ENCODE measurements around the gene FMR1NB.

The FMR1NB gene

DNA sequence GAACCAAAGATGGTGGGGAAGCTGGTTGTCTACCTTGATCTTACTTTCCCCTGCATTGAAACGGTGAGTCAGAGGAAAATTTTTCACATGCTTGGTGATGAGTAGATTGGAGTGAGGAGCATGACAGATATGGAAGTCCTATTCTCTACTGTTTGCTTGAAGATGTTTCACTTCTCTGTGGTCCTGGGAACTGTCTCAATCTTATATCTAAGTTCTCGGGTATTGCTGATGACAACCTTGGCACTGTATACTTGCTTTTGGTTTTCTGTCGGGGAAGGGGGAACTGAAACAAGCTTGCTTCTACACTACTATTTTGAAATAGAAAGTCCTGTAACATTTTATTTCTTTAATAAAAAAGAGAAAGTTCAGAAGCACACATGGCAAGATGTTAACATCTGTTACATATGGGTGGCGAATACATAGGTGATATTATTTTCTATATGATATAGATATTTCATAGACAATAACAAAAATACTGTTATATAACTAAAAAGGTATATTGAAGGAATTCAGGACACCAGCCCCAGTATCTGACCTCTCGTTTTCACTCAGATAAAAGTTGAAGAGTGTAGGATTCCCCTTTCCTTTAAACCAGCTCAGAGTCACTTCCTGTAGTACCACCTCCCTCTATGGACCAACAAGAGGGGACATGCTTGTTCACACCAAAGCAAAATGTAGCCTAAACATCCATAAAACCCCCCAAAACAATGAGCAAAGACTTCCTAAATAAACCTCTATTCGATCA lies 88.8 kb downstream of the FMR1NB start:
- no peak for DNase-seq (ENCODE audit: low read depth in 1 of 2, low spot score in 1 of 2)

DNA sequence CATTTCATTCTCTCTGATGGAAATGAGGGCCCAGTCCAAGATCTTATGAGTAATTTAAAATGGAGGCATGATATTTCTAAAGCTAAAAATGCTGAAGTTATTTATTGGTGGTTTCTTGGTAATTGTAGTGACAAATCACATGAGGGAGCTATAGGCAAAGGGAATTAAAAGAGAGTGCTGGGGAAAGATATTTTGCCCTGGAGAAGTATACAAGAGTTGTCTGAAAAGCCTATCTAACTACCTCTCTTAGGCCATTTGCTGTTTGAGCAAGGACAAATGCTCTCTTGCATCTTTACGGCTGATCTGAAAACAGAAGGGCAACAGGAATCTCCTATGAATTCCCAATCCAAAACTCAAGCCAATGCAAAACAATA lies 89.4 kb downstream of the FMR1NB start:
- no peak for DNase-seq (ENCODE audit: low read depth in 1 of 2, low spot score in 1 of 2)
